ENCODE data around the gene ARHGAP31.
"Not testable (repeated sequence)": the region's sequence is repeated elsewhere in the genome, so short reads cannot be mapped to it uniquely, and the experiment has no call there.

ARHGAP31 gene

DNA sequence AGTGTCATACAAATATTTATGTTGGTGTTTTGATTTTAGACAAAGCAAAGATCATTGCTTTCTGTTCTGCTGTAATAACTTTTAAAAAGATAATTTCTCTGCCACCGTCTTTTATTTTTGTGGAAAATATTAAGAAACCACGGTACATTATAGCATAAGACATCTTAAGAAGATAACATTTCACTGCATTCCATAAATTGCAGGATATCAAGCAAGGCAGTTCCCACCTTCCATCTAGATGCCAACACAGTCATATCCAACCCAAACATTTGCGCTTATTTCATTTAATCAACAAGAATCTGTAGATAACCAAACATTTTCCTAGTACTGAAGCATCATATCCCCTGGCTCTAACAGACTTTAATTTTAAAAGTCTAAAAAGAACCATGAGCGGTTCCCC lies 25.1 kb downstream of the ARHGAP31 start:
- no peak for DNase-seq (ENCODE audit: low read depth in 2 of 2)

DNA sequence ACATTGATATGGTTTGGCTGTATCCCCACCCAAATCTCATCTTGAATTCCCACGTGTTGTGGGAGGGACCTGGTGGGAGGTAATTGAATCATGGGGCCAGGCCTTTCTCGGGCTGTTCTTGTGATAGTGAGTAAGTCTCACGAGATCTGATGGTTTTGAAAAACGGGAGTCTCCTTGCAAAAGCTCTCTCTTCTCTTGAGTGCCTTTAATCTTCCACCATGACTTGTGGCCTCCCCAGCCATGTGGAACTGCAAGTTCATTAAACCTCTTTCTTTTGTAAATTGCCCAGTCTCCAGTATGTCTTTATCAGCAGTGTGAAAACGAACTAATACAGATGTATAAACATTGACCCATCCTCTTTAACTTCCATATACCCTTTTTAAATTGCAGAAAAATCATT lies 26.6 kb downstream of the ARHGAP31 start:
- not testable (repeated sequence) for DNase-seq (ENCODE audit: low read depth in 2 of 2)

DNA sequence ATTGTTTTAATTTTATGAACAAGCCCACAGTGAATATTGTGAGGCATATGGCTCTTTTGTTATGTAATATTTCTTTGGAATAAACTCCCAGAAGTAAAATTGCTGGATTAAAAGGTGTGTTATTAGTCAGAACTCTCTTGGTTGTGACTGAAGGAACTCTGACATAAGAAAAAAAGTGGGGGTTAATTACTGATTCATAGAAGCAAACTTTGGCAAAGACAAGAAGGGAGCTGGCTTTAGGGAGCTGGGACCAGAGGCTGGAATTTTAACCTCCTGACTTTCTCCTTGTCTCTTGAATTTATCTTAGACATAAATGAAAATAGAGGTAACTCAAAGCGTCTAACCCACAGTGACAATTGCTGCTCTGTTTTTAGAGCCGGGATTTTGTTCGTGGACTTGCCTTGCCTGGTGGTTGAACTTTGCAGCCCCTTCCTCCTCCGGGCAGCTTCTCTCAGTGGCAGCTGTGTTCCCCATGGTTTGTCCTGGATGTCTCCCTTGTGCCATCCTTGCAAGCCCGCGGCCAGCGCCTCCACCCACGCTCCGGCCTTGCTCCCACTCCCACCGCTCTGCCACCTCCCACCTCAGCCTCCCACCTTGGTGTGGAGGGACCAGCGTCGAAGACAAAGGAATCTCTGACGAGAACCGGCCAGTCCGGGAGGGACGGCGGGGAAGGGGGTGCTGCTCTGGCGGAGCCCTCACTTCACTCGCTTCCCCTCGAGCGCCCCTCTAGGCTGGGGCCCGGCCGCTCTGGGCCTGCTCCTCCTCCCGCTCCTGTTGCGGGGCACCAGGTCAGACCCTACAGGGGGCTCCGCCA lies 28.0 kb downstream of the ARHGAP31 start:
- DNase-seq (ENCODE audit: low read depth in 2 of 2): no peak

DNA sequence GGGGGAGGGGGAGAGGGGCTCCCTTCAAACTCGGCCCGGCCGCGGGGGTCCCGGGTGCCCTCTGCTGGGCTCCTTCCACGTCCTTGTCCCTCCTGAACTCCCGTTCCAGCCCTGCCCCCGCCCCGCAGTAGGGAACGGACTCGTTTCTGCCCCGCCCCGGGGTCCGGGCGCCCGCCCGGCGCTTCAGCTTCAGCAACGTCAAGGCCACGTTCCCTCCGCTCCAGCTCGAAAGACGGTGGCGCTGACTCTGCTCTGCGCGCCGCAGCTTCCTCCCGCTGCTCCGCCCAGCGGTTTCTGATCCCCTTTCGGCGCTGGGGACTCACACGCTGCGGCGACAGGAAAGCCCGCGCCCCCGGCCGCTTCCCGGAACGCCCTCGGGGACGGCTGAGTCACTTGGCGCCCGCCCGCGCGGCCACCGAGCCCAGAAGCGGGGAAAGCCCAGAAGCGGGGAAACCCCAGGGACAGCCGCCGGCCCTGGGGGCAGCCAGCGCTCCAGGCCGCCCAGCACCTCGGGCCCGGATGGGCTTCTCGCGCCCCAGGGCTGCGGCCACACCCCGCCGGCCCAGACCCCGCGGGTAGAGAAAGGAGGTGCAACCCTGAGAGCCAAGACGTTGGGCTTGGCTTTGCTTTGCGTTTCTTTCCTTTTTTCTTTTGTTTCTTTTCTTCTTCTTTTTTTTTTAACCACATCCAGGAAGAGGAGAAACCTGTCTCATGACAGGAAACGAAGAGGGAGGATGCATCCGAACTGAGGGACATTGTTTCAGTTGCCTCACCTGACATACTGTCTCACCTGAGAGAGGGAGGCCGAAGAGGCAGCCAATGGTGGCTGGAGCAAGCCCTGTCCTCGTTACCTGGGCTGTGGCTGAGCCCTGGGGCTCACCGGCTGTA lies 28.9 kb downstream of the ARHGAP31 start:
- peak; percentile 91 to 94 for DNase-seq (ENCODE audit: low read depth in 2 of 2)

DNA sequence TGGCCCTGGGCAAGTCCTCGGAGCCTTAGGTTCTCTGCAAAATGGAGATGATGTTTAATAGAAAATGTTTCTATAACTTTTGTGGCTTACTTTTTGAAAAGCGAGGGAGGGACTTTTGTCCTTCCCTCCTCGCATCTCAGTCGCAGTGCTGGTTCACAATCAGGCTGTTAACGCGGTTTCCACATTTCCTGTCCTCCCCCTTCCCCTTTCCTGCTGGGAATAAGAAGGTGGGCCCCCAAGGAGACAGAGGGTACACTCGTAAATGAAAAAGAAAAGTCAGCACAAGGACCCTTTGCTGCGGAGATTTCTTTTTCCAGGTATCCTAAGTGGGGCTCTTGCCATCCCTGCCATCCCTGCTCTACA lies 29.5 kb downstream of the ARHGAP31 start:
- DNase-seq (ENCODE audit: low read depth in 2 of 2): no peak

DNA sequence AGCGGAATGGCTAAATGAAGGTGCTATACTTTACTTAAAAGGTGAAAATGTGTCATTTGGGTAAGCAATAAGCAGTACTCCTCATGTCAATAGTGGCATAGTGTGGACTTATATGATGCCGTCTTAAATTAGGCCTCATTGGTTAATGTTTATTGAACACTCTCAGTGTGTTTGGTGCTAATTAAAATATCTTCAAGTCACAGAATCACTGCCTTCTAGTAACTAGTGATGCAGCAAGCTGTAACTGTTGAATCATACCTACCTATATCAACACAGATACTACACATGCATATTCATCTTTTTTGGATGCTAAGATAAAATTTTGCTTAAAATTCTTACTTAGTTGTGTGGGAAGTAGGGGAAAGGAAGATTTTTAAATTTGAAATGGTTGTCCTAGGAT lies 30.7 kb downstream of the ARHGAP31 start:
- no peak for DNase-seq (ENCODE audit: low read depth in 2 of 2)

DNA sequence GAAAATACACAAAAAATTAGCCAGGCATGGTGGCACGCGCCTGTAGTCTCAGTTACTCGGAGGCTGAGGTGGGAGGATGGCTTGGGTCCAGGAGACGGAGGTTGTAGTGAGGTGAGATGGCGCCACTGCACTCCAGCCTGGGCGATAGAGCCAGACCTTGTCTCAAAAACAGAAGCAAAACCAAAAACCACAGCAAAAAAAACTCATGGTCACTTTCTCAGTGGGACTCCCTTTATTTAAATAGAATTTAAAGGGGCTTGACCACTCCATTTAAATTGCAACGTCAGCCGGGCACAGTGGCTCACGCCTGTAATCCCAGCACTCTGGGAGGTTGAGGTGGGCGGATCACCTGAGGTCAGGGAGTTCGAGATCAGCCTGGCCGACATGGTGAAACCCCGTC lies 32.8 kb downstream of the ARHGAP31 start:
- no peak for DNase-seq (ENCODE audit: low read depth in 2 of 2)

DNA sequence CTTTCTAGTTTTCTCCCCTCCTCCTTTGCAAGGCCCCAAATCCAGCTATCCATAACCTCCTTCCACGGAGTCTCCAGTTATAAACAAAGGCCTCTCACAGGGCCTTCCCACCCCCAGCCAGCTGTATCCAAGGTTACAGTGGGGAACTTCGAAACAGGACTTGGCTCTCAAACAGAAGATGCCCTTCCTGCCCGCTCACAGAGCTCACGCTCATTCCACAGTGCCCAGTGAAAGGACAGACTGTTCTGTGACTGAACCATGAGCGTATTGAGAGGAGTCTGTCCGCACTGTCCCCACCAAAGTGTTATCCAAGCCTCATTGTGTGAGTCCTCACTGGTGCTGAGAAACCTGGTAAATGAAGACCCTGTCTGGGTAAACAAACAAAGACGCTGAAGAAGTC lies 35.4 kb downstream of the ARHGAP31 start:
- no peak for DNase-seq (ENCODE audit: low read depth in 2 of 2)

DNA sequence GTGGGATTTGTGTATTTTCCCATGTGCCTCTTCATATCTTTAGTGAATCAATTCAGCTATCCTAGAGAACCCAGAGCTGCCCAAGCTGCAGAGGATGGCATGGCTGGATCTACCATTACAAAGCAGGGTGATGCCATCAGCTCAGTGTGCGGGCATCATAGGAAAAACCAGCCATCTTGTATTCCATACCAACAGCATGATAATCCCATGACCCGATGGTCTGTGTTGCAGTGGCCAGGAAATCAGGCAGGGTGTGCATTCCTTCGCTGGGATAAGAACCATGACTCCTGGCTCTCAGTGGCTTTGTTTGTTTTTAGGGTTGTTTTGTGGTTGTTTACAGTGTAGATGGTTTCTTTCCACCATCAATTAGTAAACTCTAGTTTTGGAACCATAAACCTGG lies 36.0 kb downstream of the ARHGAP31 start:
- DNase-seq (ENCODE audit: low read depth in 2 of 2): no peak

DNA sequence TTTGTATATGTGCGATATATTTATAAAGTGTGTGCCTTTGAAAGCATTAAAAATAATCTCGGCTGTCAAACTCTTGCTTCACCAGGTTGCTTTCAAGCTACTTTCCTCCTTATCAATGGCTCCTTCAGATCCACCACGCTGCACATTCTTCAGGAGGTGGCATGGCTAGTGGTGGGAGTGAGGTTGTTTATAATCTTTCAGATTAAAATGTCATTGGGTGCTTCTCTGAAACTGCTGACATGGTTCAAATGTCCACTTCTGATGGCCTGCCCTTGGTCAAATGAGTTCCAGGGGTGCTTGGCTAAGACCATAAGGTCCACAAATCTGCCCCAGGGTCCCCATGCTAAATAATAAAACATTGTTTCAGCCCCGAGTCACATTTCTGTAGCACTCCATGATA lies 36.7 kb downstream of the ARHGAP31 start:
- no peak for DNase-seq (ENCODE audit: low read depth in 2 of 2)

DNA sequence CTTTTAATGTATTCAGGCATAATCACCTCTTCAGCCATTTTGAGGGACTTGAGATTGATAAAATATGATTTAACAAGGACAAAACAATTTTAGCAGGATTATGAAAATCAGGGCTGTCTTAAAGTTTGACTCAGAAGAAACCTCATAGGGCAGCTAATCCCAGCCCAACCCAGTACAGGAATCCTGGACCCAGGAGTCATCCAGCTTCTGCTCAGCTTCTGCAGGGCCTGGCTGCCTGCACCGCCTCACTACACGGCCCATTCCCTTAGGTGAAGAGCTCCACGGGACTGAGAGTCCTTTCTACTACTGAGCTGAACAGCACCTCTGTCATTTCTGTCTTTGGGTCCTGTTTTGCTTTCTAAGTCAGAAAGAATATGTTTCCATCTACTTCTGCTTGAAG lies 37.5 kb downstream of the ARHGAP31 start:
- DNase-seq (ENCODE audit: low read depth in 2 of 2): no peak

DNA sequence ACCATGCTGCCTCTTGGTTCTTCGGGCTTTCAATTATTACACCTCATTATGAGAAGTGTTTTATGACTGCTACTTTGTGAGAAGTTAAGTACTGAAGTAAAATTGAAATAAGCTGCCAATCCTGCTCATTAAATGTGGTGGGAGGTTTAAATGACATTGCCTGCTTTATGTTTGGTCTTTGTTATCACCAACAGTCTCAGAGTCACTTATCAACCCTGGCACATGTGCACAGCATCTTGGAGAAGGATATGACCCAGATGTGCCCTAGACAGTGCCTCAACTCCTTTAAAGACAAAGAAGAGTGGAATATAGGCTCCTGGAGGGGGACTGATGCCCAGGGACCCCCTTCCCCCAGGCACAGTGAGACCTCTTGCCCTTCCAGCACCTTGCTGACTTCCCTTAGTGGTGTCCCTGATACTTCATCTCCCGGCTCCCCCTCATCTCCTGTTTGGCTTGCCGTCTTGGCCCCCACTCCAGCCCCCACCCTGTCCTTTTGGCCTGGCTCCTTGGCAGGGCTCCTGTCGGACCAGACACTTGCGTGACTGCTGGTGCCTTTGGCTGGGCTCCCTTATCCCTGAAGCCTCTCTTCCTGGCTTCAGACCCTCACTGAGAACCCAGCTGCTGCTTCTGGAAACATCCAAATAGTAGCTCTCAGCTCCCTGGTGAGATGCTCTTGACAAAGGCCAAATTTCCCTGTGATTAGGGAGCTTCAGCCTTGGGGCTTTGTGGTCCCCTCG lies 39.8 kb downstream of the ARHGAP31 start:
- no peak for DNase-seq (ENCODE audit: low read depth in 2 of 2)

DNA sequence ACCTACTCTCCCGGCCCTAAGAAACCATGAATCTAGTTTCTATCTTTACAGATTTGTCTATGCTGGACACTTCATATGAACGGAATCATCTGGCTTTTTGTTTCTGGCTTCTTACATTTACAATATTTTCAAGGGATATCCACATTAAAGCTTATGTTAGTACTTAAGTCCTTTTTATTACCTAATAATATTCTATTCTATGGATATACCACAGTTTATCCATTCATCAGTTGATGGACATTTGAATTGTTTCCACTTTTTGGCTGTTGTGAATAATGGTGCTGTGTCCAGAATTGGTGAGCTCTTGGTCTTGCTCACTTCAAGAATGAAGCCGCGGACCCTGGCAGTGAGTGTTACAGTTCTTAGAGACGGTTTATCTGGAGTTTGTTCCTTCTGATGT lies 42.6 kb downstream of the ARHGAP31 start:
- DNase-seq (ENCODE audit: low read depth in 2 of 2): no peak

DNA sequence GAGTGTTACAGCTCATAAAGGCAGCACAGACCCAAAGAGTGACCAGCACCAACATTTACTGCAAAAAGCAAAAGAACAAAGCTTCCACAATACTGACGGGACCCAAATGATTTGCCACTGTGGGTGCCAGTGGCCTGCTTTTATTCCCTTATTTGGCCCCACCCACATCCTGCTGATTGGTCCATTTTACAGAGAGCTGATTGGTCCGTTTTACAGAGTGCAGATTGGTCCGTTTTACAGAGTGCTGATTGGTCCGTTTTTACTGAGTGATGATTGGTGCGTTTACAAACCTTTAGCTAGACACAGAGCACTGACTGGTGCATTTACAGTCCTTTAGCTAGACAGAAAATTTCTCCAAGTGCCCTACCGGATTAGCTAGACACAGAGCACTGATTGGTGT lies 43.2 kb downstream of the ARHGAP31 start:
- DNase-seq (ENCODE audit: low read depth in 2 of 2): not testable (repeated sequence)

DNA sequence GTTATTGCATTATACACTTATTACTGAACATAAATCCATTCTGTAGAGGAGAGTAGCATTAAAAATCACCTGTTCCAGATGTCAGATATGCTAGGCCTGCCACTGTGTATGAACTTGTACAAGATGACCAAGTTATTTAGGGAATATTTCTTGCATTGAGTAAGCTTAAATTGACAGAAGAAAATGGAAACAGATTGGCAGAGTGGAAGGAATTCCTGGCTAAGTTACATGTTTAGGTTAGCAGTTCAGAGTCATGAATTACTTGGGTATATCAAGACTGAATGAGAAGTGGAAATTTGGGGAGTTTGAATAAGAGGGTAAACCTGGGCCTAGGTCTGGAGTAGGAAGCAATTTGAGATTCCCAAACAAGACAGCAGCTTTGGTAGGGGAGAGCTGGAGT lies 44.6 kb downstream of the ARHGAP31 start:
- DNase-seq (ENCODE audit: low read depth in 2 of 2): no peak

DNA sequence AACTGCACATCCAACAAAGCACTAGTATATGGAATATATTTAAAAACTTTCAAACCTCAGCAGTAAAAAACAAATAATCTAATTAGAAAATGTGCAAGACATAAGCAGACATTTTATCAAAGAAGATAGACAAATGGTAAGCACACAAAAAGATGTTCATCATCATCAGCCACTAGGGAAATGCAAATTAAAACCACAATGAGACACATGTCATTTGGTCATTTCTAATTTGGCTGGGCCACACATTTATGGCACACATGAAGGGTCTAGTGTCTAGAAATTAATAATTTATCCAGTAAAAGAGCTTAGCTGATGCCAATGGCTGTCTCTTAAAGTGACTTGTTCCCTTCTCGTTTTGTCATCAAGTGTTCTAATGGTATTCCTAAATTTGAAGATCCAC lies 45.8 kb downstream of the ARHGAP31 start:
- DNase-seq (ENCODE audit: low read depth in 2 of 2): no peak

DNA sequence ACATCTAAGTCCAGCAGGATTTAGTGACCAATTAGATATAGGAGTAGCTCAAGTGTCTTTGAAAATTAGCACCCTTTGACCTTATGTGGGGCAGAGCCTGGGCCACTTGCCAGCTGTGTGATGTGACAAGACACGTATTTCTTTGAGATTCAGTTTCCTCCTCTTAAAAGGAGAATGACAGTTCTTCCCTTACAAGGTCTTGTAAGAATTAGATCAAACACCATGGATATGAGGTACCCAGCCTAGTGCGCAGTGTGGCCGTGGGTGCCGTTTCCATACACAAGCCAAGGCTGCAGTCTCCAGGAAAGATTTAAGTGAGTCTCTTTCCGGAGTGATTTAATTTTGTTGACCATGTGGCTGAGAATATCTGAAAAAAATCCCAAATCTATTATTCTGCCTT lies 46.3 kb downstream of the ARHGAP31 start:
- no peak for DNase-seq (ENCODE audit: low read depth in 2 of 2)

DNA sequence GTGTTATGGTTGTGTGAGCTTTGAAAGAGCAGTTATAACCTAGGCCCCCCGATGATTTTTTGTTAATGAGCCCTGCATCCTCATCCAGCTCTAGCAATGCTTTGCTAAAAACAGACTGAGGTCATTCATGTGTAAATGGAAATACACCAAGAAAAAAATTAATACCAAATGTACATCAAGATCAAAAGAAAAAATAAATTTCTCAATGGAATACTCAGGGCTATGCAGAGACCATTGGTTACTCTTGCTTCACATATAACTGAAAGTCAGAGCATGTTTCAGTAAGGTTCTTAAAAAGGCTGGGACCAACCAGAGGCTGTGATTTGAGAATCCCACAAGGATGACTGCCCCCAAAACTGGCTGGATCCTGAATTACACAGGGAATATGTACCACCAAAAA lies 48.0 kb downstream of the ARHGAP31 start:
- no peak for DNase-seq (ENCODE audit: low read depth in 2 of 2)

DNA sequence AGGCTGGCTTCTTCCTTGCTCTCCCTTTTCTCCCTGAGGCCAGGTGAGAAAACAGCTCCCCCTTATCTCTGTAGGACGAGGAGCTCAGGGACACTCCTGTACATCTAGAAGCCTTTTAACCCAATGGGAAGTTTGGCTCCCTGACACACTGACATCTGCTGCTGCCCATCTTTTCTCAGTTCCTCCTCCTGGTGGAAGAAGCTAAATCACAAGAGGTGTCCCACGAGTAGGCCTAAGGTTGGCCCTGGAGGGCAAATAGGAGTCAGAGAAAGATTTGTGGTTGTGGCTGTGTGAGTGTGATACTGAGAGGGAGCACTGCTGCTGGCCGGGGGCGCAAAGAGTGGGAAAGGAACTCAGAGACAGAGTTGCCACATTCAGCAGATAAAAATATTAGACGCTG lies 49.5 kb downstream of the ARHGAP31 start:
- DNase-seq (ENCODE audit: low read depth in 2 of 2): no peak

DNA sequence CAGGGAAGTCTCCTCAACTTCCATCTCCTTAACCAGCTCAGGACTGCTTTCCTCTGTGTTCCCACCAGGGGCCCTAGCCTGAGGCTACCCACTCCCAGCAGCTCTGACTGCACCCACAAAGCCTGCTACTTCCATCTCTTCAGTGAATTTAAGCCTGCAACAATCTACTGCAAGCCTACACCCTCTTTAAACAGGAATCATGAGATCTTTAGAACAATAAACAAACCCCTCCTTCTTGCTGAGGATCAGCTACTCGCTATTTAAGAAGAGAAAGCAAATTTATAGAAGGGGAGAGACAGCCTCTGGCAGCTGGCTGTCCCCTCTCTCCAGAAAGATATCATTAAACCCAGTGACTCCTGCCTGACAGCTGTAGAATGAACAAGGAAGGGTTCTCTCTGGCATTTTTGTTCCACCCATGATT lies 51.9 kb downstream of the ARHGAP31 start:
- no peak for DNase-seq (ENCODE audit: low read depth in 2 of 2)

DNA sequence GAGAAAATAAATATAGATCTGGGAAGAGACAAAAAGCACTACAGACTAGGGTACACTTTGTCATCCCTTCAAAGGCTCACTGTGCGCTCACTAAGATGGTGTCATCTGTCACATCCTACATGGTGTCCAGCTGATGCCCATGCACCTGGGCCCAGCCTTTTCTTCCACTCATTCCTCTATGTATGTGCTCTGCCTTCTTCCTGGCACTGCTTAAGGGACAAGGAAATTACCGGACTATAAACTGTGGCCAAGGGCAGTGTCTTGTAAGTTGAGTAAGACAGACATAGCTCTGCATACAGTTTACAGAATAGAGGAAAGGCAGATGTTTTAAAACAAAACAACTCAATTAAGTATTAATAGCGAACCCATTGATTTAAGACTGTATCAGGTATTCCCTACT lies 52.9 kb downstream of the ARHGAP31 start:
- DNase-seq (ENCODE audit: low read depth in 2 of 2): no peak

DNA sequence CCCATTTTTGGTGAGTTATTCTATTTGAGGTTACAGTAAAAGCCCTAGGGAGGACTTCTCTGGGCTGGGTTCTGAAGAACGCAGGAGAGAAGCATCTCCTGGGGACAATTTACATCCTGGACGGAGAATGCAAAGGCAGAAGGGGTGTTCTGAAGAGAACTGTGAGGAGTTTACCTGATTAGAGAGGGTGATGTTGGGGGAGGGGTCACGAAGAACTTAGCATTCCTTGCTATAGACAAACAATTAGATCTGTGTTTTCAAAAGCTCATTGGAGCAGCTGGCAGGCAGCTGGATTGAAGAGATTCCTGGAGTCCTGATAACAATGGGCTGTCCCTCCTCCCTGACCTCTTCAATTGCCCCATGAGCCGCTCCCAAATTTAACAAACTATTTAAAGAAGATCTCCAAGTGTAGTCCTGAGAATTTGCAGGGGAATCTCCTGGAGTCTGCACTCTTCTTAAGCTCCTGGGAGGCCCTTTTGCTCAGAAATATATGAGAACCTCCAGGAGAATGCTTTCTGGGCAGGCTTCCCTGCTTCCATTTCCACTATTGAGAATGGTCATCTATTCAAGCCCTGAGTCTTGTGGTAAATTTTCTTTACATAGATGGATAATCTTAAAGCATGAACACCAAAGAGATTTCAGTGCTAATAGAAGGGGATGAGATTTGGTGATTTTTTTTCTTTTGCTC lies 55.3 kb downstream of the ARHGAP31 start:
- no peak for DNase-seq (ENCODE audit: low read depth in 2 of 2)

Data from stimulated activated CD8-positive, alpha-beta memory T cell treated with anti-CD3 and anti-CD28 coated beads, Interleukin-2, amount 100 ng/mL, for 48 hours (primary cell).